Esophagus squamous epithelium (tissue), 5 donors: Measurements from ENCODE around the gene TRAF7. TPM values are rescaled to one million over a fixed set of nuclear protein-coding genes. Genes with fewer than 3 reads are reported as not detected.

Experiments
- DNase-seq: peaks from one replicate; lab custom pipeline; 2025; lab: John Stamatoyannopoulos, UW
- H3K27ac ChIP-seq, 4 donors: fragments of 200-600 bp; sonication (generic); one replicate each; pipeline ENCODE4 v1.5.1; 2016 to 2019; ENCODE audit warnings: mild to moderate bottlenecking in 1 of 4
- H3K27me3 ChIP-seq, 4 donors: fragments of 200-600 bp; sonication (generic); 1 replicate in 3 of 4; 2 replicates in 1 of 4; pipeline versions ENCODE4 v1.5.1 to v1.6.0; 2017 to 2021; ENCODE audit warnings: antibody characterized with exemption in 1 of 4
- H3K36me3 ChIP-seq, 3 donors: fragments of 200-600 bp; sonication (generic); one replicate each; pipeline ENCODE4 v1.5.1; 2016 to 2019
- H3K4me1 ChIP-seq, 3 donors: fragments of 200-600 bp; sonication (generic); one replicate each; pipeline ENCODE4 v1.5.1; 2017 to 2019
- H3K4me3 ChIP-seq, 4 donors: fragments of 200-600 bp; sonication (generic); 1 replicate in 3 of 4; 2 replicates in 1 of 4; pipeline ENCODE4 v1.5.1; 2016 to 2019; ENCODE audit warnings: mild to moderate bottlenecking in 2 of 4, moderate library complexity in 1 of 4
- H3K9me3 ChIP-seq, 3 donors: fragments of 200-600 bp; sonication (generic); one replicate each; pipeline ENCODE4 v1.5.1; 2016 to 2019
- POLR2A ChIP-seq, 4 donors: fragments of 450-650 bp; IDR thresholded peaks; one replicate each; pipeline ENCODE4 v1.6.1; 2017; ENCODE audit warnings: antibody characterized with exemption in 4 of 4, mild to moderate bottlenecking in 4 of 4, moderate library complexity in 3 of 4
- WGBS, 2 donors: methylation state at CpG; one replicate each; pipeline ENCODE4 v1.1.5; 2018; 5-methylcytosine and 5-hydroxymethylcytosine counted together
- intact Hi-C: fragments of 100-400 bp; cut with DNase I; formaldehyde crosslinking; loops from one replicate; pipeline ENCODE4 v1.15.0; 2022
- total RNA-seq, 4 donors: library from RNA; depleted of rRNA; stranded (reverse); fragments of >200 nt; gene quantifications; one replicate each; pipeline ENCODE4 v1.1.0, GENCODE V29; 2016
- TF ChIP-seq, protein P1 (sequence below), 6 experiments: fragments of 450-650 bp in 4 of 6; fragments of 200-600 bp in 2 of 6; sonication (generic) in 2 of 6; IDR thresholded peaks; one replicate each; pipeline ENCODE4 v1.5.1; 2016 to 2019; ENCODE audit warnings: antibody characterized with exemption in 6 of 6, mild to moderate bottlenecking in 4 of 6, moderate library complexity in 4 of 6
- donor health status: DM: yes; HTN: yes; CAD: no.

The TRAF7 gene
- total RNA-seq, 4 donors from 2014 or later = 46.9 to 79.6 (median 73.2) TPM

DNA sequence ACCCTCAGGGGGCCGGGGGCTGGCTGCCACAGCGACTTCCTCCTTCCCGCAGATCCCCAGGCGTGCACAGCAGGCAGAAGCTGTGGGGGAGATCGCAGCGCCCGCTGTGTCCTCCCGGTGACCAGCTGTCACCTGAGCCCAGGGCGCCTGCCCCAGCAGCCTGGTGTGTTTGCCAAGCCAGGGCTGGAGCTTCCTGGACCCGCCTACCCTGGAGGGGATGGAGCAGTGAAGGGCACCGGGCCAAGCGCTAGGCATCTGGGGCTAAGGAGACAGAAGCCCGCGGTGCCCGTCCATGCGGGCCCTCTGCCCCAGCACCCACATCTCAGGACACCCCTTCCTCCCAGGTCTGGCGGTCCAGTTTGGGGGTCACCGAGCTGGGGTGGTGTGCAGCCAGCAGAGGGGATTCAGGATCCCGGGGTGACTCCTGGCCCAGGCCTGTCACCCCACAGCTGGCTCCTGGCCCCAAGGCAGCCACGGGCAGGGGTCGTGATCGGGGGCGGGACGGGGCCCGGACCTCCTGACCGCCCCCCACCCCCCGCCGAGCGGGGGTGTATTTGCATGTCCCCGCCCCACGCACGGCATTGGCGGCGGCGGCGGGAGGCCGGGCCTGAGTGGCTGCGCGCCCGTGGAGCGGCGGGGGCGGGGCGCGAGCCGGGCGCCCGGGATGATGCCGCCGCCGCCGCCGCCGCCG, 7.5 kb upstream of the TRAF7 start, which contains the start of gene RAB26:
Gene RAB26, plus strand, starts transcription at position 645 of the 691 bp plus-strand sequence. CDS start 159 bp downstream, outside the sequence.
- no CpG with 5 or more reads among the region's 55 CpGs for WGBS, 2 donors

DNA sequence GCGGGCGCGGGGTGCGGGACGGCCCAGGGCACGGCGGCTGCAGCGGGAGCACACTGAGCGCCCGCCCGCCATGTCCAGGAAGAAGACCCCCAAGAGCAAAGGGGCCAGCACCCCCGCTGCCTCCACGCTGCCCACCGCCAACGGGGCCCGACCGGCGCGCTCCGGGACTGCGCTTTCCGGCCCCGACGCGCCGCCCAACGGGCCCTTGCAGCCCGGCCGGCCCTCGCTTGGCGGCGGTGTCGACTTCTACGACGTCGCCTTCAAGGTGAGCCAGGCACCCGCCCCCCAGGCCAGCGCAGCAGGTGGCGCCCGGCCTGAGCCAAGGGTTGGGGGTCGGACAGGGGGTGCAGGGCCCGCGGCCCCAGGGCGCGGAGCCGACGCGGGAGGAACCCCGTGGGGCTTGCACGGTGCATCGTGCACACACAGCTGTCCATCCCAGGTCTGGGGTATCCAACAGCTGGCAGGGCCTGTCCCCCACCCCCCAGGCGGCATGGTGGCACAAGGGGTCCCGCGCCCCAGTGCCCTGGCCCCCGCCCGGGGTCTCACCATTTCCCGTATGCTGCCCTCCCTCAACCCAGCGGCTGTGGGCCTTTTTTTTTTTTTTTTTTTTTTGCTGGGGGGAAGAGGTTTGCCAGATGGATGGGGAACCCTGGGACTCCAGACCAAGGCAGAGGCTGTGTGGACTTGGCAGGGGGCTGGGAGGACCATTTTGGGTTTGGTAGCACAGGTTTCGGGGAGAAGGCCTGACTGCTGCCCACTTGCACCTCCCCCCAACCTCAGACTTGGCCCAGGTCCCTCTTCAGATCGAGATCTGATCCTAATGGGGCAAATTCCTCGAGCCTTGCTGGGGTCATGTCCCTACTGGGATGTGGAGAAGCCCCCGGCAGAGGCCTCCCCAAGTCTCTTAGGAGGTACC, 6.6 kb upstream of the TRAF7 start:
- peaks cover 0 to 25% (median 6%) of the 10 kb centered on the region in 3 donors for H3K36me3 ChIP-seq
- peak overlapping the region; percentile 24 to 69 (median 44) for H3K4me3 ChIP-seq
- intact Hi-C loops = no loop called here
- 2 to 40% methylated on average over 1 to 20 of the region's 62 CpGs for WGBS, 2 donors
- no peak for DNase-seq
- no peaks in the 10 kb centered on the region for H3K9me3 ChIP-seq
- peak overlapping the region in 3 of 4 donors; percentile 31 to 87 (median 79) for H3K27ac ChIP-seq
- TF ChIP-seq POLR2A (IDR thresholded peaks at IDR 0.05) = no peak
- TF ChIP-seq, protein P1, sequence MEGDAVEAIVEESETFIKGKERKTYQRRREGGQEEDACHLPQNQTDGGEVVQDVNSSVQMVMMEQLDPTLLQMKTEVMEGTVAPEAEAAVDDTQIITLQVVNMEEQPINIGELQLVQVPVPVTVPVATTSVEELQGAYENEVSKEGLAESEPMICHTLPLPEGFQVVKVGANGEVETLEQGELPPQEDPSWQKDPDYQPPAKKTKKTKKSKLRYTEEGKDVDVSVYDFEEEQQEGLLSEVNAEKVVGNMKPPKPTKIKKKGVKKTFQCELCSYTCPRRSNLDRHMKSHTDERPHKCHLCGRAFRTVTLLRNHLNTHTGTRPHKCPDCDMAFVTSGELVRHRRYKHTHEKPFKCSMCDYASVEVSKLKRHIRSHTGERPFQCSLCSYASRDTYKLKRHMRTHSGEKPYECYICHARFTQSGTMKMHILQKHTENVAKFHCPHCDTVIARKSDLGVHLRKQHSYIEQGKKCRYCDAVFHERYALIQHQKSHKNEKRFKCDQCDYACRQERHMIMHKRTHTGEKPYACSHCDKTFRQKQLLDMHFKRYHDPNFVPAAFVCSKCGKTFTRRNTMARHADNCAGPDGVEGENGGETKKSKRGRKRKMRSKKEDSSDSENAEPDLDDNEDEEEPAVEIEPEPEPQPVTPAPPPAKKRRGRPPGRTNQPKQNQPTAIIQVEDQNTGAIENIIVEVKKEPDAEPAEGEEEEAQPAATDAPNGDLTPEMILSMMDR (IDR thresholded peaks at IDR 0.05) = peak in 3 of 6 experiments; percentile 8 to 29 (median 12)
- peaks cover 60 to 67% (median 63%) of the 10 kb centered on the region in 3 donors for H3K4me1 ChIP-seq
- H3K27me3 ChIP-seq = no peaks in the 10 kb centered on the region

More for the DNA sequence above, 7.5 kb upstream of the TRAF7 start, which contains the start of gene RAB26:
- Histone ChIP-seq H3K4me3 (peak within 1 kb of the TSS; percentile 24 to 69 (median 44)), H3K36me3 (peaks cover 0 to 18% (median 6%) of the 10 kb centered on the region in 3 donors), H3K4me1 (peaks cover 52 to 58% (median 55%) of the 10 kb centered on the region in 3 donors), H3K9me3 (no peaks in the 10 kb centered on the region), H3K27me3 (no peaks in the 10 kb centered on the region), H3K27ac (peak within 1 kb of the TSS; percentile 61 to 87 (median 74))
- intact Hi-C loops = no loop called here
- DNase-seq = no peak
- TF ChIP-seq, protein P1 (IDR thresholded peaks at IDR 0.05) = no peak
- no peak for TF ChIP-seq POLR2A (IDR thresholded peaks at IDR 0.05)

DNA sequence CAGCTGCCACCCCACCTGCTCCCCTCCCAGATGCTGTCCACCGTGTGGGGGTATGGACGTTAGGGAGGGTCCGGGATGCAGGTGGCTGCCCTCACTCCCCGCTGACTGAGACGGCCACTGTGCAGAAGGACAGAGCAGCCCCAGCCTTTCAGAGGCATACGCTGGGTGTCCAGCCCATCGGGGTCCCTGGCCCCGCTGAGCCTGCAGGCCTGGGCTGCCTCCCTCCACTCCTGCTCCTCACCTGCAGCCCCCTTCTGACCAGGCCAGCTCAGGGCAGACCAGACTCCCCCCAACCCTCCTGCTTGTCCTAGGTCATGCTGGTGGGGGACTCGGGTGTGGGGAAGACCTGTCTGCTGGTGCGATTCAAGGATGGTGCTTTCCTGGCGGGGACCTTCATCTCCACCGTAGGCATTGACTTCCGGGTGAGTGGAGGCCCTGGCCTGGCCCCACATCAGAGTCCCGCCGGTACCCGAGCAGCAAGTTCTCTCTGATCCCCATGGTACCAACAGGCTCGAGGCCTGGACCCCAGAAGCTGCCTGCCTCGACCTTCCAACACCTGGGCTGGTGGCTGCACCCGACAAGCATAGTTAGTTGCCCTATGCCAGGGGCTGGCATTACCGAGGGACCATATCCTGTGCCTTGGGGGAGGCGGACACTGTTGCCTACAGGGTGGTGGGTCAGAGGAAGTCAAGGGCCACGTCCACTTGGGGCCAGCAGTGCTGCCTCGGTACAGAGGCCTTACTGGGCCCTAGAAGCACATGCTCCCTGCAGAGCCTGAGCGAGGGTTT, 5.8 kb upstream of the TRAF7 start:
- Histone ChIP-seq H3K27ac (peak overlapping the region; percentile 67 to 92 (median 89)), H3K9me3 (no peaks in the 10 kb centered on the region), H3K36me3 (peaks cover 0 to 29% (median 6%) of the 10 kb centered on the region in 3 donors), H3K4me1 (peaks cover 67 to 75% (median 68%) of the 10 kb centered on the region in 3 donors), H3K27me3 (no peaks in the 10 kb centered on the region), H3K4me3 (peak overlapping the region in 1 of 4 donors; percentile 69)
- intact Hi-C loops = no loop called here
- 35 to 43% methylated on average over 6 to 7 of the region's 24 CpGs for WGBS, 2 donors
- no peak for TF ChIP-seq POLR2A (IDR thresholded peaks at IDR 0.05)
- TF ChIP-seq, protein P1 (IDR thresholded peaks at IDR 0.05) = no peak
- no peak for DNase-seq

DNA sequence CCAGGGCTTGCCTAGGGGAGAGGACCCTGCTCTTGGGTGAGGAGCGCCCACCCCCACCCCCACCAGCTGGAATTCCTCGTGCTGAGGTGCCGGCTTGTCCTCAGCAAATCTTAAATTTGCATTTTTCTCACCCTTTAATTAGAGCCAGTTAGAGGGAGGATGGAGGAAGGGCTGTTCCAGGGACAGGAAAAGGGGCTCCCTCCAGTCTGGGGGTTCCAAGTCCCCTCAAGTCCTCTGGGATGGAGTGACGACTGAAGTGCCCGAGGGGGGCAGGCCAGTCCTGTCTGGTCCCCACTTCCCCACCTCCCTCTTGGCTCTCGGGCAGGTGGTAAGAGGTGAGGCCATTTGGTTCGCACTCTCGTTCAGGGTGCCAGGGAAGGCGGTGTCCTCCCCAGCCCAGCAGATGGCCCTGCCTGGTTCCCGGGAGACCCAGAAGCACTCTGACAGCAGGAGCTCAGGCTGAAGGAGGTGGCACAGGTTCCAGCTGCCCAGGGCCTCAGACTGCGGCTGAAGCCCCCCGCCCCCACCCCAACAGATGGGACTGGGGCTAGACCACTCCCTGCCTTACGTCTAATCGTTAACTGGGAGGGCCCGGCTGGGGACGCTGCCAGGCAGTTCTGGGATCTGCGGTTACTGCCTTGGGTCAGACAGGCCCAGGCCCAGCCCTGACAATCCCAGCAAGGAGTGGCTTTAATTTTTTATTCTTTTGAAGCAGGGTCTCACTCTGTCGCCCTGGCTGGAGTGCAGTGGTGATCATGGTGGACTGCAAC, 5.0 kb upstream of the TRAF7 start:
- Histone ChIP-seq H3K27me3 (no peaks in the 10 kb centered on the region), H3K9me3 (no peaks in the 10 kb centered on the region), H3K4me3 (peak overlapping the region in 1 of 4 donors; percentile 91), H3K4me1 (peaks cover 67 to 77% (median 68%) of the 10 kb centered on the region in 3 donors), H3K27ac (peak overlapping the region; percentile 67 to 92 (median 89)), H3K36me3 (peaks cover 0 to 29% (median 6%) of the 10 kb centered on the region in 3 donors)
- 0 to 36% methylated on average over 3 to 4 of the region's 18 CpGs for whole genome bisulfite sequencing, 2 donors
- DNase-seq = no peak
- intact Hi-C loops = no loop called here
- no peak for TF ChIP-seq POLR2A (IDR thresholded peaks at IDR 0.05)
- TF ChIP-seq, protein P1 (IDR thresholded peaks at IDR 0.05) = no peak
